OCI-LY3 (cell line): Measurements from ENCODE around the gene FAM174B.

ENCODE experiments used
- H2AFZ ChIP-seq: fragments of 200-600, 300-600 bp; shearing (Covaris generic); 2 replicates; pipeline ENCODE4 v1.6.0; 2014; ENCODE audit warnings: antibody characterized with exemption, low read depth, low read length
- H3K27ac ChIP-seq: fragments of 200-600, 300-600 bp; sonication (generic); 2 replicates; pipeline ENCODE4 v1.5.1; 2014; ENCODE audit warnings: mild to moderate bottlenecking, low read length, moderate library complexity, mixed read lengths
- H3K27me3 ChIP-seq: fragments of 200-600, 300-600 bp; sonication (generic); 2 replicates; pipeline ENCODE4 v1.6.1; 2014; ENCODE audit warnings: low read depth, low read length, mixed read lengths
- H3K36me3 ChIP-seq: fragments of 200-600, 300-600 bp; sonication (generic); replicated peaks from 2 replicates; pipeline ENCODE3; 2014; ENCODE audit warnings: low read depth, low read length, mixed read lengths
- H3K4me1 ChIP-seq: fragments of 300-600, 200-600 bp; sonication (generic); 2 replicates; pipeline ENCODE4 v1.6.1; 2014; ENCODE audit warnings: low read length, mixed read lengths
- H3K4me2 ChIP-seq: fragments of 200-600, 300-600 bp; sonication (generic); 2 replicates; pipeline ENCODE4 v1.6.1; 2014; ENCODE audit warnings: low read length, mixed read lengths
- H3K4me3 ChIP-seq: fragments of 300-600, 200-600 bp; sonication (generic); 2 replicates; pipeline ENCODE4 v1.5.1; 2014; ENCODE audit warnings: antibody characterized with exemption, mild to moderate bottlenecking, low read length, moderate library complexity
- H3K79me2 ChIP-seq: fragments of 300-600, 200-600 bp; shearing (Covaris generic); 2 replicates; pipeline ENCODE4 v1.6.1; 2014; ENCODE audit warnings: mild to moderate bottlenecking, low read length, mixed read lengths
- H3K9ac ChIP-seq: fragments of 300-600, 200-600 bp; shearing (Covaris generic); 2 replicates; pipeline ENCODE4 v1.6.0; 2014; ENCODE audit warnings: mild to moderate bottlenecking, low read length, moderate library complexity
- H3K9me3 ChIP-seq: fragments of 200-600, 300-600 bp; shearing (Covaris generic); 2 replicates; pipeline ENCODE4 v1.6.1; 2014; ENCODE audit warnings: low read length, mixed read lengths; ENCODE audit not compliant: insufficient read depth
- H4K20me1 ChIP-seq: fragments of 200-600, 300-600 bp; sonication (generic); 2 replicates; pipeline ENCODE4 v1.6.1; 2016; ENCODE audit warnings: low read length, mixed read lengths; ENCODE audit not compliant: insufficient read depth
- EZH2phosphoT487 ChIP-seq: fragments of 200-600 bp; shearing (Covaris generic); IDR thresholded peaks from 2 replicates; pipeline ENCODE4 v1.6.1; 2018; ENCODE audit warnings: antibody characterized with exemption, mixed run types, low read depth
- TF ChIP-seq, protein P1 (sequence below): fragments of 200-600, 300-600 bp; sonication (generic); IDR thresholded peaks from 2 replicates; pipeline ENCODE4 v1.5.1; 2014; ENCODE audit warnings: antibody characterized with exemption, low read length, low read depth

FAM174B gene

GRCh38 chr15:92638291-92638708 lies 17.3 kb downstream of the FAM174B start:
- Histone ChIP-seq H3K9ac (no peak overlapping the region), H3K27ac (no peak overlapping the region), H3K36me3 (no peaks in the 10 kb centered on the region), H3K4me2 (no peak overlapping the region), H3K4me1 (no peaks in the 10 kb centered on the region), H3K79me2 (no peaks in the 10 kb centered on the region), H3K27me3 (peaks cover 13% of the 10 kb centered on the region), H2AFZ (no peak overlapping the region), H3K9me3 (no peaks in the 10 kb centered on the region), H4K20me1 (no peaks in the 10 kb centered on the region), H3K4me3 (no peak overlapping the region)
- TF ChIP-seq EZH2phosphoT487 = no peak
- TF ChIP-seq, protein P1, sequence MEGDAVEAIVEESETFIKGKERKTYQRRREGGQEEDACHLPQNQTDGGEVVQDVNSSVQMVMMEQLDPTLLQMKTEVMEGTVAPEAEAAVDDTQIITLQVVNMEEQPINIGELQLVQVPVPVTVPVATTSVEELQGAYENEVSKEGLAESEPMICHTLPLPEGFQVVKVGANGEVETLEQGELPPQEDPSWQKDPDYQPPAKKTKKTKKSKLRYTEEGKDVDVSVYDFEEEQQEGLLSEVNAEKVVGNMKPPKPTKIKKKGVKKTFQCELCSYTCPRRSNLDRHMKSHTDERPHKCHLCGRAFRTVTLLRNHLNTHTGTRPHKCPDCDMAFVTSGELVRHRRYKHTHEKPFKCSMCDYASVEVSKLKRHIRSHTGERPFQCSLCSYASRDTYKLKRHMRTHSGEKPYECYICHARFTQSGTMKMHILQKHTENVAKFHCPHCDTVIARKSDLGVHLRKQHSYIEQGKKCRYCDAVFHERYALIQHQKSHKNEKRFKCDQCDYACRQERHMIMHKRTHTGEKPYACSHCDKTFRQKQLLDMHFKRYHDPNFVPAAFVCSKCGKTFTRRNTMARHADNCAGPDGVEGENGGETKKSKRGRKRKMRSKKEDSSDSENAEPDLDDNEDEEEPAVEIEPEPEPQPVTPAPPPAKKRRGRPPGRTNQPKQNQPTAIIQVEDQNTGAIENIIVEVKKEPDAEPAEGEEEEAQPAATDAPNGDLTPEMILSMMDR = no peak

DNA sequence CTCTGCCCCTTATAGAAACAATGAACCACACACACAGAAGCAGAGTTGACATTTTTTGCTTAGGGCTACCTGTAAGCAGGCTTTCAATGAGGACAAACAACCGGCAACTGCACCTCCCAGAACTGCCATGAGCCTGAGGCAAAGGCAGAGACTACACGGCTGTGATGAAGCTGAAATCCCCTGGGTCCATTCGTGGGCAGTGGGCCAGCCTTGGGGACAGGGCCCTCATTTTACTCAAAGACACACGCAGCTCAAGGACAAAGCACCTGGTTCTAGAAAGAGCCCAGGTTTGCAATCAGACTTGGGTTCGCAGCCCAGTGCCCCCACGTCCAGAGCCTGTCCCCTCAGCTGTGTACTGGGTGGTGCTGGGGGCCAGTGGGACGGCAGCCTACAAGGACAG lies 17.9 kb downstream of the FAM174B start:
- Histone ChIP-seq H2AFZ (no peak overlapping the region), H3K9me3 (no peaks in the 10 kb centered on the region), H3K27me3 (peaks cover 13% of the 10 kb centered on the region), H4K20me1 (no peaks in the 10 kb centered on the region), H3K79me2 (no peaks in the 10 kb centered on the region), H3K36me3 (no peaks in the 10 kb centered on the region), H3K27ac (no peak overlapping the region), H3K9ac (no peak overlapping the region), H3K4me2 (no peak overlapping the region), H3K4me1 (no peaks in the 10 kb centered on the region), H3K4me3 (no peak overlapping the region)
- TF ChIP-seq EZH2phosphoT487 = no peak
- TF ChIP-seq, protein P1 = no peak

DNA sequence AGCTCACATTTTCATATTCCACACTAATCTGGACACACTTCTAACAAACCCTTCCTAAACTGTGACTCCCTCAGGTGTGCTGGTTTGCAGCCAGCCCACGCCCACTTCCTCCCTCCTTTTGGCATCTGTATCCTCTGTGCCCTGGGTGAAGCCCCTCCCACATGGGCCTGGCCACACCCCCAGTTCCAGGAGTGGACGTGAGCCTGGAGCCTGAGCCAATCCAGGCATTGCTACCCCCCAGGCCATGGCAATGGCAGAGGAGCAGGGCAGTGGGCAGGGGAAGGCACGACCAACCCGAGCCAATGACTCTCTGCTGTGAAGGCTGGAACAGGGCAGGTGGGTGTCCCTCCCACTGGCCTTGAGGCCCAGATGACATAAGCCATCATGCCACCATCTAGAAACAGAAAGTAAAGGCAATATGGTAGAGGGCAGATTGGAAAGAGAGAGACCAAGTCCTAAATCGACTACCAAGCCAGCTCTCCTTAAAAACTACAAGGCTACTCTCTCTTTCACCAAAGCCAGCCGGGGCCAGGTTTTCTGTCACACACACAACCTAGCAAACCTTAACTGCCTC lies 18.6 kb downstream of the FAM174B start:
- Histone ChIP-seq H3K36me3 (no peaks in the 10 kb centered on the region), H3K27ac (no peak overlapping the region), H3K4me2 (no peak overlapping the region), H3K4me3 (no peak overlapping the region), H3K27me3 (peaks cover 11% of the 10 kb centered on the region), H2AFZ (no peak overlapping the region), H4K20me1 (no peaks in the 10 kb centered on the region), H3K9ac (no peak overlapping the region), H3K9me3 (no peaks in the 10 kb centered on the region), H3K79me2 (no peaks in the 10 kb centered on the region), H3K4me1 (no peaks in the 10 kb centered on the region)
- TF ChIP-seq EZH2phosphoT487 = no peak
- TF ChIP-seq, protein P1 = no peak

- no peaks in the 10 kb centered on the region for H3K4me1 ChIP-seq
- H3K9ac ChIP-seq = no peak overlapping the region
- H4K20me1 ChIP-seq = no peaks in the 10 kb centered on the region
- H3K27me3 ChIP-seq = peaks cover 11% of the 10 kb centered on the region
- no peak overlapping the region for H3K4me3 ChIP-seq
- H3K36me3 ChIP-seq = no peaks in the 10 kb centered on the region
- no peaks in the 10 kb centered on the region for H3K9me3 ChIP-seq
- TF ChIP-seq EZH2phosphoT487 = no peak
- TF ChIP-seq, protein P1 = no peak
- H3K79me2 ChIP-seq = no peaks in the 10 kb centered on the region
- no peak overlapping the region for H3K27ac ChIP-seq
- H3K4me2 ChIP-seq = no peak overlapping the region
- no peak overlapping the region for H2AFZ ChIP-seq
Measured at GRCh38 chr15:92636401-92636907, 19.1 kb downstream of the FAM174B start.
